Activated CD4-positive, alpha-beta T cell treated with anti-CD3 and anti-CD28 coated beads, Interleukin-2, amount 50 U/mL, for 16 hours (primary cell): ENCODE measurements around the gene RSL24D1.
"Not testable (repeated sequence)": the region's sequence is repeated elsewhere in the genome, so short reads cannot be mapped to it uniquely, and the experiment has no call there.

ENCODE experiments used
- DNase-seq: peaks from one replicate; pipeline ENCODE4 v3.0.0-alpha.2; 2020

Gene RSL24D1

DNA sequence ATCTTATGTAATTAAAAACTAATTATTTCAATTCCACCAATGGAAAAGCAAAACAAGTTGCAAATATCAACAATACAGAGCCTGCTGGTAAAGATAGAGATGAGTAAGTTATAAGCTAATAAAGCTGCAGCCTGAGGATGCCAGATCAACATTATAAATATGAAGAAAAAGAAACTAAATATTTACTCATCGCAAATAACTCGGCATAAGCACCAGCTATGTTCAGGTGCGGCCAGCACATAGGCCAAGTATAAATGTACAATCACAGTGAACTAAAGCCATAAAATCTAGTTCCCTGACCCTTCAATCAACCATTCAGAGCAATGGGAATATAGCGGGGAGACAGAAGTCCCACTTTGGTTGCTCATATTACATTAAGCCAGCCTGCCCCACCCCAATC, 7.7 kb upstream of the RSL24D1 start:
- DNase-seq = no peak

DNA sequence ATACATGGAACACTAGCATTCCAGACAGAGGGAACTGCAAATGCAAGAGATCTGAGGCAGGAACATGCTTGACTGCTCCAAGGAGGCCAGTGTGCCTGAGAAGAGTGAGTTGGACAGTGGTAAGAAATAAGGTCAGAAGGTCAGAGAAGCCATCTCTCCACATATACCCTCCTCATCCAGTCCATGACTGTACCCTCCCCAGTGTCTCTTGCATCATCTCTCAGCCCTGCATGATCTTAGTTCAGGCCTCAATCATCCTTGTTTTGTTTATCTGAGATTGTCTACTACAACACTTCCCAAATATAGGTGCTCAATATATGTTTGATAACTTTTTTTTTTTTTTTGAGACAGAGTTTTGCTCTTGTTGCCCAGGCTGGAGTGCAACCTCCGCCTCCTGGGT, 5.5 kb upstream of the RSL24D1 start:
- DNase-seq = no peak

DNA sequence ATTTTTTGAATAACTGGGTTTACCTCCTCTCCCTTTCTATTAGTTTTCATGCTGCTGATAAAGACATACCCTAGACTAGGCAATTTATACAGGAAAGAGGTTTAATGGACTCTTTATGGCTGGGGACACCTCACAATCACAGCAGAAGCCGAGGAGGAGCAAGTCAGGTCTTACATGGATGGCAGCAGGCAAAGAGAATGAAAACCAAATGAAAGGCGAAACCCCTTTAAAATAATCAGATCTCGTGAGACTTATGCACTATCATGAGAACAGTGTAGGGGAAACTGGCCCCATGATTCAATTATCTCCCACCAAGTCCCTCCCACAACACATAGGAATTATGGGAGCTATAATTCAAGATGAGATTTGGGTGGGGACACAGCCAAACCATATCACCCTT, 2.0 kb upstream of the RSL24D1 start:
- DNase-seq = no peak

DNA sequence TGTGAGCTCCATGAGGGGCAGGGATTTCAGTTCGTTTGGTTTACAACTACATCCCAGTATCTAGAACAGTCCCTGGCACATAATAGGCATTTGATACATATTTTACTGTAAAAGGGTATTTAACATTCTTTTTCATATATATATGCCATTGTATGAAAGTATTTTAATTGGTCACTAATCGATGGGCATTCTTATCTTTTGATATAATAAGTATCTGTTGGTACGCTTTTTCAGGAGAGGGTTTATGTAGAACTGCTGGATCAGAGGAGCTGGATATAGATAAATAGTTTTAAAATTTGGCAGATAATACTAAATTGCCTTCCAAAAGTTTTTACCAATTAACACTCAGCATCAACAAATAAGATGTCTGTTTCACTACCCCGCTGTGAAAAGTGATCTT, 978 bp upstream of the RSL24D1 start:
- DNase-seq = no peak

DNA sequence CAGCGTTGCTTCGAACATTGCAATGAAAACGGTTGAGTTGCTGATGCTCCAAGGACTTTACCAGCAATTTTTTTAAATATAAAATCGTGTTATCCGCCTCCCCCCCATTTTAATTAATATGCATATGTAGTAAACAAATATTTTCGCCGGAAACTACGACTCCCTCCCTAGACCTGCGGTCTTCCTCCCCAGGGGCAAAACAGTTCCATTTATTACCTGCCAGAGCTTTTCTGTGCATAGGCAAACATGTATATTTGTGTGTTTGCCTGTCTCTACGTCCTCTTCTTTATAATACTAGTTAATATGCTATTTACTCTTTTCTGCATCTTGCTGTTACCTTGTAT, 593 bp upstream of the RSL24D1 start:
- no peak for DNase-seq

DNA sequence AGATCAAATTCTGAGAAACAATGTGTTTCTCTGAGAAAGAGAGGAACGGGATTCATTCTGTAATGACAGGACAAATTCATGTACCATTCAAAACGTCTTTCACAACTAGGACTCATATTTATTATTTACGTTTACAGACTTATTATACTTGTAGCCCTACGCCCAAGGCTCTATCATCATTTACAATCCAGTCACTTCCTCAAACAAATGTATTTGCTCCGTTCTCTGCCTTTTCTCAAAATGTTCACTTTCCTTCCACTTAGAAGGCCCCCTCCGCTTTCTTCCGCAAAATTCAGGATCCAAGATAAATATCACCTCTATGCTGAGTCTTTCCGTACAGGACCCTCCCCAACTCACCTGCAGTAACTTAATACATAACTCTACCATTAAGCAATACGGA, 745 bp downstream of the RSL24D1 start:
- DNase-seq = no peak

DNA sequence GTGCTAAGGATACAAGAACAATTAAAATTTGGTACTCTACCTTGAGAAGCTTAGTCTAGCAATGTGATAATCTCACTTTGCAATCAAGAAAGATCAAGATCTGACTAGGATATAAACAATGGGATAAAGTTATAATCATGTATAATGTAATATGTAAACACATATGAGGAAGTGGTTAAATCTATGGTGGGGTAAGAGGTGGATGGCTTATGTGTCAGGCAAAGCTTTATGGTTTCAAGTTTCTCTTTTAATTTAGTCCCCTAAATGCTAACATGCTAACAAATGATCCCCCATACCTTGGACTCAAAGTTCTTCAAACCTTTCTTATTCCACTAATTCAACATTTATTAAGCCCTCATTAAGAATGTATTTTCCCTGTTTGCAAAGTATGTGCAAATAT, 2.5 kb downstream of the RSL24D1 start:
- no peak for DNase-seq

DNA sequence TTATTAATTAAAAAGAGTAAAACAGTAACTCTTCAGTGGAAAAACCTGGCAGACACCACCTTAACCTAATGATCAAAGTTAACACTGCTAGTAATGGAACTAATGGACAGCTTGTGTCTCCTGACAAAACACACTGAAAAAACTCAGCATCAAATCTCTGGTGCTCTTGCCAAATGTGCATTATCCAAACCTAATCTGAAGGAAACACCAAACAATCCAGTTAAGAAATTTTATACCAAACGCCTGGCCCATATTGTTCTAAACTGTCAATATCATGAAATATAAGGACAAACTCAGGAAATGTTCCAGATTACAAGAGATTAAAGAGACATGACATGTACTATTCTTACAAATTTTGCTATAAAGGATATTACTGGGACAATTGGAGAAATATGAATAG, 10.4 kb downstream of the RSL24D1 start:
- DNase-seq = no peak

DNA sequence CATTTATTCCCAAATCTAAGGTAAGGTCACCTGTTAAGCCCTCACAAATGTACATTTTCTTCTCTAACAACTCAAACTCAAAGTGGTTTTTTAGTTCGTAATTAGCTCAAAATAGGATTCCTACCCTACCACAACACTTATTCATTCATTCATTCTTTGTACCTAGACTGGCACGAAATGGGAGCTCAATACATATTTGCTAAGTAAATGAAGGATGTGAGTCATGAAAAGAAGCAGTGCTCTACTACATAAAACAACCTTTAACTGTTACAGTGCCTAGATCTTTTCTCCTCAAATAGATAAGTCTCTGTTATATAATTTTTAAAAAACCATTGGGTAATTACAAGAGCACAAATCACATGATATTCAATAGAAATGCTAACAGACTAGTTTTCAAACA, 13.1 kb downstream of the RSL24D1 start:
- DNase-seq = no peak

DNA sequence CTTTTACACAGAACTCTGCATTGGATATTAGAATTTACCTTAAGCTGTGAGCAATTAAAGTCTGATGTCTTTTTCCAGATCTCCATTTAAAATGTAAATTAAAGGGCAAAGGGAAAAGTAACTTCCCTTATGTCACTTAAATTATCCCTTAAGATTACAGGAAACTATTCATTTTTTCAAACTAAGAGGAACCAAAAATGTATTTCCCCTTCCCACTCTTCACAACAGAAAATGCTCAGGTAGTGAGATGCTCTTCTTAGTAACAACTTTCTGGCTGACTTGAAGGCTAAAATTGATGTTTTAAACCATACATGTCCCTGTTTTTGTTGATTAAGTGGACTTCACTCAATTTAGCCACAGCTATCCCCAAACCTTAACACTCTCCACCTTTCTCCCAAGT, 17.6 kb downstream of the RSL24D1 start:
- no peak for DNase-seq

DNA sequence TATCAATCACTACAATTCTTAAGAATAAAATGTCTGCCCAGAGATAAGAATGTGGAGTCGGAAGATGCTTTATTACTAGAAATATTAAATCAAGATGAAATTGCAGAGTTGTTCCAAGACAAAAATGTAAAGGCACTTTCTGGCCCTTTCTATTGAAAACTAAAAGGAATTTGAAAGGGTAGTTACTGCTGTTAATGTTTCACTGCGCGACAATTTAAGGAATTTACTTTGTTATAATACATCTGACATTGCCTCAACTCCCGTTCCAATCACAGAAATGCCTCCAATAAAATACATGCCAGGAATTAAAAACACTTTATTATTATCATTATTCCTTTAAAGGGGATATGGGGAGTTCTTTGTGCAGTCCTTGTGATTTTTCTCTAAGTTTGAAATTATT, 26.4 kb downstream of the RSL24D1 start:
- no peak for DNase-seq

DNA sequence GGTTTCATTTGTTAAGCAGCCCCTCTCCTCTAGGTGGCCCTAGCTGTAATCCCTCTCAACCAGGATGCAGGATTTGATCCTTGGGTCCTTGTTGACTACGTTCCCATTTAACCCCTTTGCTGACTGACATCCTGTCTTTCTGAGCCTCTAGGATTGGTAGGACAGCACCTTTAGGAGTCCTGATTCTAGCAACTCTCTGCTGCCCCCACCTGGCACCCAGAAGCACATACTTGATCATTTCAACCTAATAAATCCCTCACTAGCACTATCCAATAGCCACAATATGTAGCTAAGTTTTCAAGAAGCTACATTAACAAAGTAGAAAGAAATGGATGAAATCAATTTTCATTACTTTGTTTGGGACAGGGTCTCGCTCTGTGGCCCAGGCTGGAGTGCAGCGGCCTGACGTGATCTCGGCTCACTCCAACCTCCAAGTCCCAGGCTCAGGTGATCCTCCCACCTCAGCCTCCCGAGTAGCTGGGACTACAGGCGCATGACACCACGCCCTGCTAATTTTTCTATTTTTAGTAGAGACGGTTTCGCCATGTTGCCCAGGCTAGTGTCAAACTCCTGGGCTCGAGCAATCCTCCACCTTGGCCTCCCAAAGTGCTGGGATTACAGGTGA, 28.3 kb downstream of the RSL24D1 start:
- peak; percentile 68 for DNase-seq

DNA sequence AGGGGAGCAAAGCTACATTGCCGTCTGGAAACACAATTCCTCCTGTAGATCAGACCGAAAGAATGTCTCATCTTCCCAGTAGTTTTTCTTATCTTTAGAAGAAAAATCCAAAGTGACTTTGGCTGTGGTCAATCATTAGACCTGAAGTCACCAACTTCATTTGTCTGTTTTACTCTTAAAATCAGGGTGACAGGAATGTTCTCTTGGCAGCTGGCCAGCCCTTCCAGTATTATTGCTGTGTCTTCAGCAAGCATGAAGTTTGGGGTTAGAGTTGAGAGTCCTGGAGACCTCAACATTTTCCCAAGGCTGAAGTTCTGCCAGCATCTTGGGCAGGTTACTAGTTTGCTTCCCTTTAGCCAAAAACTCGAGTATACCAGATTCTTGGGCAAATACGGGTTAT, 32.5 kb downstream of the RSL24D1 start:
- DNase-seq = no peak

DNA sequence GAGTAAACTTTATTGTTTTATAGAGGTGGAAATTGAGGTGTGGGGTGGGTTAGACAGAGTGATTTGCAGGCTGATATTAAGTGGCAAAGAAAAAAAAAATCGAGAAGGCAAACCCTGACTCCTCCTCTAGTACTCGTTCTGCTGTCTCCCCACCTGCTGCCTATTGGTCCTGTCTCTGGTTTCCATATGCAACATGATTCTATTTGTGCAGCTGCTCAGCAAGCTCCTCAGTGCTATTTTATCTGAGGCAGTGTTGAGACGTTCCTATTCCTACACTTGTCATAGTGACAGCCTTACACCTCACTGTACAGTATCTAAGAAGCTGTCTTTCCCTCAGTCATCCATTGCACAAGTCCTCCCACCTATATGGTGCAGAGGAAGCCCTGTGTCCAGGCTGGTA, 45.1 kb downstream of the RSL24D1 start:
- no peak for DNase-seq

DNA sequence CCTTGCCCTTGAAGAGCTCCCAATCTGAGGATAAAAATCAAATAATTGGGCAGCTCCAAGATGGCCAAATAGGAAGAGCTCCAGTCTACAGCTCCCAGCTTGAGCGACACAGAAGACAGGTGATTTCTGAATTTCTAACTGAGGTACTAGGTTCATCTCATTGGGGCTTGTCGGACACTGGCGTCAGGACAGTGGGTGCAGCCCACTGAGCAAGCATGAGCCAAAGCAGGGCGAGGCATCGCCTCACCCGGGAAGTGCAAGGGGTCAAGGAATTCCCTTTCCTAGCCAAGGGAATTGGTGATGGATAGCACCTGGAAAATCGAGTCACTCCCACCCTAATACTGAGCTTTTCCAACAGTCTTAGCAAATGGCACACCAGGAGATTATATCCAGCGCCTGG, 53.6 kb downstream of the RSL24D1 start:
- not testable (repeated sequence) for DNase-seq

DNA sequence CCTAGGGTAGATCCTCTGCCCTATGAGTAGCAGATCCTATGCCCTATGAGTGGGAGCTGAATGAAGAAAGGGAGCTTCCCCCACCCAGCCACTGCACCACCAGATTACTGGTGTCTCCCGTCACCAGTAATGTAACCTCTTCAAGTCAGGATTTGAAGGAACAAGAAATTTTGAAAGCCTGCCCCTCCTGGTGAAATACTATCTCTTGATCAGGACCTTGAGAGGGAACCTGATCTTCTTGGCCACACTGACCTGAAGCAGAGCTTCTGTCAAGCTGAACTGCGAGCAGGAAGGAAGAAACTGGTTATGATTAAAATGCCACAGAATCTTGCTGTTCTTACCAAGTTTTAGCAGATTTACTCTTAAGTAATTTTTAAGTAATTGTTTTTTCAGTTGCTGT, 62.8 kb downstream of the RSL24D1 start:
- DNase-seq = no peak

DNA sequence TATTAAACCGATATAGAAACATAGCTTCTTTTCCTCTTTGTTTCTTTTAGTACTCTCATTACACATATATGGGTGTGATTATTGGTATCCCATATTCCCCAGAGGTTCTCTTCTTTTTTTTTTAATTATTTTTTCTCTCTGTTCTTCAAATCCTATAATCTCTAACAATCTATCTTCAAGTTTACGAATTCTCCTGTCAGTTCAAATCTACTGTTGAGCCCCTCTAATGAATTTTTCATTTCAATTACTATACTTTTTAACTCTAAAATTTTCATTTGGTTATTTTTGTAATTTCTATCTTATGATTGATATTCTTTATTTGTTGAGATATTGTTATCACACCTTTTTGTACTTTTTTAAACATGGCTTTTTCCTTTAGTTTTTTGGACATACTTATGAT, 64.1 kb downstream of the RSL24D1 start:
- DNase-seq = no peak
